A673 (cell line): ENCODE measurements around the gene UGT1A4. TPM values are rescaled to one million over a fixed set of nuclear protein-coding genes. Genes with fewer than 3 reads are reported as not detected.
A peak's percentile ranks its signal among the peaks of the same experiment; 100 is the strongest.

Experiments used
- BruUV-seq: library from RNA; stranded (reverse); fragments of 400-500 nt; replicated peaks from 2 replicates; lab custom pipeline; 2021; lab: Mats Ljungman, UMichigan
- CTCF ChIA-PET: fragments of 300-600 bp; sonication (Branson Sonifier 250); formaldehyde crosslinking; loops from one replicate; lab custom pipeline; 2022; ENCODE audit warnings: antibody characterized with exemption; lab: Charles Lee
- POLR2A ChIA-PET: fragments of 300-600 bp; sonication (Branson Sonifier 250); formaldehyde crosslinking; loops from one replicate; lab custom pipeline; 2022; ENCODE audit warnings: antibody characterized with exemption; ENCODE audit not compliant: low non-redundant PET; lab: Charles Lee
- DNase-seq: peaks from one replicate; pipeline ENCODE4 v3.0.0-alpha.2; 2015; ENCODE audit warnings: low spot score
- H3K27ac ChIP-seq: fragments of 200-600 bp; sonication (generic); 2 replicates; pipeline ENCODE4 v1.5.1; 2016; ENCODE audit warnings: mixed run types, low read depth, mild to moderate bottlenecking, mixed read lengths, antibody characterized with exemption, low read length; ENCODE audit not compliant: poor library complexity, severe bottlenecking
- H3K27me3 ChIP-seq: fragments of 200-600 bp; sonication (generic); replicated peaks from 2 replicates; pipeline ENCODE4 v1.6.1; 2017; ENCODE audit warnings: mixed run types, low read depth, mild to moderate bottlenecking, mixed read lengths, antibody characterized with exemption, low read length; ENCODE audit not compliant: insufficient read depth, poor library complexity
- H3K36me3 ChIP-seq: fragments of 200-600 bp; sonication (generic); 2 replicates; pipeline ENCODE4 v1.6.1; 2016; ENCODE audit warnings: mixed run types, mild to moderate bottlenecking, mixed read lengths, antibody characterized with exemption, low read length; ENCODE audit not compliant: insufficient read depth, poor library complexity, severe bottlenecking
- H3K4me1 ChIP-seq: fragments of 200-600 bp; sonication (generic); 2 replicates; pipeline ENCODE4 v1.6.1; 2017; ENCODE audit warnings: mixed run types, mild to moderate bottlenecking, mixed read lengths, antibody characterized with exemption, low read length; ENCODE audit not compliant: insufficient read depth, poor library complexity, severe bottlenecking
- H3K4me3 ChIP-seq: fragments of 200-600 bp; sonication (generic); 2 replicates; pipeline ENCODE4 v1.5.1; 2016; ENCODE audit warnings: low read depth, mixed run types, mild to moderate bottlenecking, mixed read lengths, low read length; ENCODE audit not compliant: poor library complexity, severe bottlenecking
- H3K9me3 ChIP-seq: fragments of 200-600 bp; sonication (generic); 2 replicates; pipeline ENCODE4 v1.6.1; 2016; ENCODE audit warnings: mixed run types, low read depth, mild to moderate bottlenecking, mixed read lengths, antibody characterized with exemption, low read length; ENCODE audit not compliant: poor library complexity, severe bottlenecking
- CTCF ChIP-seq: fragments of 300-800, 200-600 bp; sonication (generic); conservative IDR thresholded peaks from 2 replicates; pipeline ENCODE4 v1.5.1; 2017; ENCODE audit warnings: low read depth, mild to moderate bottlenecking, antibody characterized with exemption, low read length, moderate library complexity, mixed read lengths
- EZH2 ChIP-seq: fragments of 200-600 bp; sonication (generic); IDR thresholded peaks from 2 replicates; pipeline ENCODE4 v1.6.1; 2017; ENCODE audit warnings: borderline replicate concordance, low read depth, mild to moderate bottlenecking, mixed read lengths, antibody characterized with exemption, low read length; ENCODE audit not compliant: poor library complexity, severe bottlenecking
- intact Hi-C: fragments of 100-400 bp; cut with micrococcal nuclease; formaldehyde crosslinking; loops from one replicate; pipeline ENCODE4 v1.10.0; 2022; ENCODE audit not compliant: unreplicated experiment
- total RNA-seq: library from RNA; stranded (reverse); gene quantifications from 2 replicates; pipeline ENCODE4 v1.2.3, GENCODE V29; 2021

UGT1A4 gene
- total RNA-seq, 1 experiment from 2014 or later = 0.11 TPM

- CTCF ChIA-PET = no interaction called here
Measured at GRCh38 chr2:233706720-233707119, 11.8 kb upstream of the UGT1A4 start.

GRCh38 chr2:233707940-233708644 lies 10.4 kb upstream of the UGT1A4 start:
- BruUV-seq = no TSS peak
- peak; percentile 62 for DNase-seq
- Histone ChIP-seq H3K36me3 (no peaks in the 10 kb centered on the region), H3K9me3 (peaks cover 5% of the 10 kb centered on the region), H3K4me1 (peaks cover 16% of the 10 kb centered on the region), H3K4me3 (no peak overlapping the region), H3K27ac (no peak overlapping the region), H3K27me3 (no peaks in the 10 kb centered on the region)
- TF ChIP-seq CTCF = no peak
- no peak for TF ChIP-seq EZH2
- ChIA-PET CTCF (no interaction called here), POLR2A (no interaction called here)
- intact Hi-C loops = no loop called here

More at GRCh38 chr2:233706720-233707119, 11.8 kb upstream of the UGT1A4 start:
- DNase-seq = no peak
- peaks cover 16% of the 10 kb centered on the region for H3K4me1 ChIP-seq
- no peak overlapping the region for H3K27ac ChIP-seq
- no peak overlapping the region for H3K4me3 ChIP-seq
- no peaks in the 10 kb centered on the region for H3K36me3 ChIP-seq
- H3K27me3 ChIP-seq = no peaks in the 10 kb centered on the region
- intact Hi-C loops = no loop called here
- POLR2A ChIA-PET = interaction anchor here (0.7 kb wide), 1 partner anchor 180 kb away, joined by 4 read pairs; no protein-coding TSS in a partner anchor
- TF ChIP-seq CTCF = no peak
- TF ChIP-seq EZH2 = no peak
- no TSS peak for BruUV-seq
- peaks cover 8% of the 10 kb centered on the region for H3K9me3 ChIP-seq

- H3K4me1 ChIP-seq = peaks cover 16% of the 10 kb centered on the region
- TF ChIP-seq EZH2 (no peak), CTCF (no peak)
- intact Hi-C loops = no loop called here
- CTCF ChIA-PET = no interaction called here
- POLR2A ChIA-PET = no interaction called here
- no peaks in the 10 kb centered on the region for H3K36me3 ChIP-seq
- no peak overlapping the region for H3K4me3 ChIP-seq
- H3K9me3 ChIP-seq = no peaks in the 10 kb centered on the region
- H3K27ac ChIP-seq = no peak overlapping the region
- BruUV-seq = no TSS peak
- DNase-seq = peak; percentile 25
- no peaks in the 10 kb centered on the region for H3K27me3 ChIP-seq
Measured at GRCh38 chr2:233708942-233709341, 9.6 kb upstream of the UGT1A4 start.
